DMS153 treated with DMSO at 0.1 percent for 48 hours (cell line): ENCODE data around the gene UBL5.

Experiments
- DNase-seq: peaks from one replicate; lab custom pipeline; 2025; ENCODE audit not compliant: unreplicated experiment; lab: John Stamatoyannopoulos, UW

Gene UBL5

GRCh38 chr19:9878511-9879196 lies 50.9 kb downstream of the UBL5 start:
- no peak for DNase-seq
